Gastrocnemius medialis (tissue), 4 donors: ENCODE data around the gene STRADA. TPM values are rescaled to one million over a fixed set of nuclear protein-coding genes. Genes with fewer than 3 reads are reported as not detected.

Source experiments
- ATAC-seq, 2 donors: fragments of 150-250 bp; one replicate each; pipeline ENCODE4 v1.9.1; 2016
- DNase-seq, 2 donors: peaks; one replicate each; pipeline ENCODE4 v3.0.0-alpha.2; 2019
- H3K27ac ChIP-seq, 4 donors: fragments of 200-600 bp; sonication (generic); 1 replicate in 1 of 4; 2 replicates in 3 of 4; pipeline ENCODE4 v1.5.1; 2016 to 2018; ENCODE audit warnings: mild to moderate bottlenecking in 2 of 4, moderate library complexity in 1 of 4
- H3K27me3 ChIP-seq, 3 donors: fragments of 200-600 bp; sonication (generic) in 2 of 3; 1 replicate in 1 of 3; 2 replicates in 2 of 3; pipeline versions ENCODE4 v1.5.1 to v1.6.0; 2016 to 2019; ENCODE audit warnings: mild to moderate bottlenecking in 1 of 3, moderate library complexity in 1 of 3
- H3K36me3 ChIP-seq, 2 donors: fragments of 200-600 bp; sonication (generic) in 1 of 2; one replicate each; pipeline ENCODE4 v1.5.1; 2017 to 2018
- H3K4me1 ChIP-seq, 2 donors: fragments of 200-600 bp; sonication (generic) in 1 of 2; one replicate each; pipeline ENCODE4 v1.5.1; 2016 to 2017; ENCODE audit warnings: mild to moderate bottlenecking in 2 of 2
- H3K4me3 ChIP-seq, 4 donors: fragments of 200-600 bp; sonication (generic) in 3 of 4; 1 replicate in 1 of 4; 2 replicates in 3 of 4; pipeline ENCODE4 v1.5.1; 2016 to 2019; ENCODE audit warnings: mild to moderate bottlenecking in 2 of 4
- H3K9me3 ChIP-seq, 3 donors: fragments of 200-600 bp; sonication (generic) in 2 of 3; 1 replicate in 1 of 3; 2 replicates in 2 of 3; pipeline ENCODE4 v1.5.1; 2016 to 2019
- POLR2A ChIP-seq, 2 donors: fragments of 450-650 bp; IDR thresholded peaks; one replicate each; pipeline ENCODE4 v1.6.1; 2017; ENCODE audit warnings: antibody characterized with exemption in 2 of 2, mild to moderate bottlenecking in 2 of 2, moderate library complexity in 2 of 2
- in situ Hi-C, 4 donors: fragments of 200-750 bp; cut with MboI; loops; one replicate each; pipeline versions ENCODE4 v1.15.0 to v1.8.0; 2017; ENCODE audit warnings: low sequenced_read_pairs in 4 of 4
- intact Hi-C: fragments of 100-400 bp; cut with DNase I; formaldehyde crosslinking; loops from one replicate; pipeline ENCODE4 v1.15.1; 2023; ENCODE audit warnings: low total_unique reads
- total RNA-seq, 4 donors: library from RNA; depleted of rRNA; stranded (reverse); fragments of >200 nt; gene quantifications; one replicate each; pipeline versions ENCODE4 v1.1.0 to v1.2.3, GENCODE V29; 2016
- TF ChIP-seq, protein P1 (sequence below), 5 experiments: fragments of 450-650 bp in 3 of 5; fragments of 200-600 bp in 2 of 5; sonication (generic) in 2 of 5; IDR thresholded peaks in 4 of 5; conservative IDR thresholded peaks in 1 of 5; 1 replicate in 4 of 5; 2 replicates in 1 of 5; pipeline ENCODE4 v1.5.1; 2016 to 2019; ENCODE audit warnings: antibody characterized with exemption in 5 of 5, mild to moderate bottlenecking in 3 of 5, moderate library complexity in 3 of 5

The STRADA gene, protein sequence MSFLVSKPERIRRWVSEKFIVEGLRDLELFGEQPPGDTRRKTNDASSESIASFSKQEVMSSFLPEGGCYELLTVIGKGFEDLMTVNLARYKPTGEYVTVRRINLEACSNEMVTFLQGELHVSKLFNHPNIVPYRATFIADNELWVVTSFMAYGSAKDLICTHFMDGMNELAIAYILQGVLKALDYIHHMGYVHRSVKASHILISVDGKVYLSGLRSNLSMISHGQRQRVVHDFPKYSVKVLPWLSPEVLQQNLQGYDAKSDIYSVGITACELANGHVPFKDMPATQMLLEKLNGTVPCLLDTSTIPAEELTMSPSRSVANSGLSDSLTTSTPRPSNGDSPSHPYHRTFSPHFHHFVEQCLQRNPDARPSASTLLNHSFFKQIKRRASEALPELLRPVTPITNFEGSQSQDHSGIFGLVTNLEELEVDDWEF
- 10 to 100 TPM in 1 of 4 donors, 1 to 10 TPM in 3; 7.5 to 15.0 (median 8.6) TPM for total RNA-seq

DNA sequence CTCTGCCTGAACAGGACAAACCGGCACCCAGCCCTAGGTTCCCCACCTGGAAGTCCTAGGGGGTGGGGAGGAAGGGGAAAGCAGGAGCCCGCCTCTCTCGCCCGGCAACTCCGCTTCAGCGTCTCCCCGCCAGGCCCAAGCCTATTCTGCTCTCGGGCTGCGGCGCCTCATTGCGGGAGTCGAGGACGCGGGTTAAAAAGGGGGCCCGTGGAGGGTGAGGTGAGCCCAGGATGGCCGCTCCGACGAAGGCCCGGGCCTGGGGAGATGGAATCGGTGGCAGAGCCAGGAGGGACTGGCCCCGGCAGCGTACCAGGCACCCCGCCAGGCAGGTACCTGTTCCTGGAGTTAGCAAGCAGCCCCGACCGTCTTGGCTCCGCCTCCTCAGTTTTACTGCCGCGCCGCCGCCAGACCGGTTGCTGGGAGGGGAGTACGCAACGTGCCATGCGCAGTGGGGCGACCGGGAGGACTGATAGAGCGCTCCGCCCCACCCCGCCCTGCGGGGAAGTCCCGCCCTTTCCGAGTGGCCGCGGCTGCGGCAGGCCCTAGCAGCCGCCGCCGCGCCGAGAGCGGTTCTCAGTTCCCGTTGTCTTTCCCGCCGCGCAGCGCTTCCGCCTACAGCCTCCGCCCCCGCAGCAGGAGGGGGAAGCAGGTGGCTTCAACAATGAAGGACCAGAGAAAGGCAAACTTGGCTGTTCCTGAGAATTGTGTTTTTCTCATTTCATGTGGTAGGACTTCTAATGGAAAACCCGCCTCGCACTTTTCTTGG lies at the start of gene STRADA:
Gene STRADA (minus strand): TSS at position 392 of the 766 bp plus-strand sequence. CDS start 13,430 bp downstream, outside the sequence.
- peak; percentile 58 to 72 for TF ChIP-seq POLR2A (IDR thresholded peaks at IDR 0.05)
- TF ChIP-seq, protein P1, sequence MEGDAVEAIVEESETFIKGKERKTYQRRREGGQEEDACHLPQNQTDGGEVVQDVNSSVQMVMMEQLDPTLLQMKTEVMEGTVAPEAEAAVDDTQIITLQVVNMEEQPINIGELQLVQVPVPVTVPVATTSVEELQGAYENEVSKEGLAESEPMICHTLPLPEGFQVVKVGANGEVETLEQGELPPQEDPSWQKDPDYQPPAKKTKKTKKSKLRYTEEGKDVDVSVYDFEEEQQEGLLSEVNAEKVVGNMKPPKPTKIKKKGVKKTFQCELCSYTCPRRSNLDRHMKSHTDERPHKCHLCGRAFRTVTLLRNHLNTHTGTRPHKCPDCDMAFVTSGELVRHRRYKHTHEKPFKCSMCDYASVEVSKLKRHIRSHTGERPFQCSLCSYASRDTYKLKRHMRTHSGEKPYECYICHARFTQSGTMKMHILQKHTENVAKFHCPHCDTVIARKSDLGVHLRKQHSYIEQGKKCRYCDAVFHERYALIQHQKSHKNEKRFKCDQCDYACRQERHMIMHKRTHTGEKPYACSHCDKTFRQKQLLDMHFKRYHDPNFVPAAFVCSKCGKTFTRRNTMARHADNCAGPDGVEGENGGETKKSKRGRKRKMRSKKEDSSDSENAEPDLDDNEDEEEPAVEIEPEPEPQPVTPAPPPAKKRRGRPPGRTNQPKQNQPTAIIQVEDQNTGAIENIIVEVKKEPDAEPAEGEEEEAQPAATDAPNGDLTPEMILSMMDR (IDR thresholded peaks at IDR 0.05 in 4 of 5, conservative IDR thresholded peaks at IDR 0.05 in 1 of 5): no peak
- in situ Hi-C loops (no loop called here), intact Hi-C loops (loop anchor here (1.0 to 10.0 kb wide), 4 partner anchors 32 to 191 kb away; partner anchors contain the start of genes CCDC47, DCAF7, MAP3K3 and SMARCD2)
- DNase-seq (peak; percentile 98 to 99), ATAC-seq (peak; percentile 94 to 98)
- Histone ChIP-seq H3K4me1 (peaks cover 14% of the 10 kb centered on the region in 2 donors), H3K4me3 (peak within 1 kb of the TSS; percentile 77 to 85 (median 82)), H3K36me3 (peaks cover 3 to 22% of the 10 kb centered on the region in 2 donors), H3K27ac (peak within 1 kb of the TSS; percentile 86 to 92 (median 90)), H3K9me3 (no peaks in the 10 kb centered on the region), H3K27me3 (no peaks in the 10 kb centered on the region)

DNA sequence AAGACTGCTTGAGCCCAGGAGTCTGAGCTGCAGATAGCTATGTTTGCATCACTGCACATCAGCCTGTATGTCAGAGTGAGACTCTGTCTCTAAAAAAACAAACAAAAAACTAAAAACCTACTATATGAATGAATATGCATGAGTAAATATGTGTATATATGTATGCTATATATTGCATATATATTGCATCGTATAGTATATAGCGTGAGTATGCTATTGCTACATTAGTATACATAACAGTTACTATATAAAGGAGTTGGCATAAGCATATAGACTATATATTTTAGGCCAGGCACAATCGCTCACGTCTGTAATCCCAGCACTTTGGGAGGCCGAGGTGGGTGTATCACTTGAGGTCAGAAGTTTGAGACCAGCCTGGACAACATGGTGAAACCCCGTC lies 48.5 kb upstream of the STRADA start:
- Histone ChIP-seq H3K27me3 (no peaks in the 10 kb centered on the region), H3K9me3 (no peaks in the 10 kb centered on the region), H3K4me3 (no peak overlapping the region), H3K27ac (no peak overlapping the region), H3K36me3 (peaks cover 0 to 81% of the 10 kb centered on the region in 2 donors), H3K4me1 (peaks cover 9 to 13% of the 10 kb centered on the region in 2 donors)
- ATAC-seq: no peak
- in situ Hi-C loops (no loop called here), intact Hi-C loops (no loop called here)
- no peak for TF ChIP-seq POLR2A (IDR thresholded peaks at IDR 0.05)
- TF ChIP-seq, protein P1 (IDR thresholded peaks at IDR 0.05 in 4 of 5, conservative IDR thresholded peaks at IDR 0.05 in 1 of 5): no peak
- DNase-seq: no peak

DNA sequence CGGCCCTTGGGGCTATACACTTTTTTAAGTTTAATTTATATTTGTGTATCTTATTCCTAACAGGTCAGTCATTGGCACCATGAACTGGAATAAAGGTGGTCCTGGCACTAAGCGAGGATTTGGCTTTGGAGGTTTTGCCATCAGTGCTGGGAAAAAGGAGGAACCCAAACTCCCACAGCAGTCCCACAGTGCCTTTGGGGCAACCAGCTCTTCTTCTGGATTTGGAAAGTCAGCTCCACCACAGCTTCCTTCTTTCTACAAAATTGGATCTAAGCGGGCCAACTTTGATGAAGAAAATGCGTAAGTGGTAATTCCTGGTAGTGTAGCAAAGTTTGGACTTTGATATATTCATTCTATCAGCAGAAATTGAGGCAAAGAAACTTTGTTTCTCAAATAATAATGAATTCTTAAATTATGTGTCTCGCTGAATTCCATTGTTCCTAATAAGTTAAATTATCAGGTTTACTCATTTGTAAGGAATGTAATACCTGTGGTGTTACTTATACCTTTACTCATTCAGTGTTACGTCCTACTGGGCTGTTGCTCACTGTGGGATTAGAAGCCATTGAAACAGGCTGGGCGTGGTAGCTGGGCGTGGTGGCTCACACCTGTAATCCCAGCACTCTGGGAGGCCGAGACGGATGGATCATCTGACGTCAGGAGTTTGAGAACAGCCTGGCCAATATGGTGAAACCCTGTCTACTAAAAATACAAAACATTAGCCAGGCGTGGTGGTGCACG lies 45.5 kb upstream of the STRADA start:
- Histone ChIP-seq H3K36me3 (peaks cover 0 to 57% of the 10 kb centered on the region in 2 donors), H3K4me3 (no peak overlapping the region), H3K27me3 (no peaks in the 10 kb centered on the region), H3K27ac (peak overlapping the region in 1 of 4 donors; percentile 68), H3K9me3 (no peaks in the 10 kb centered on the region), H3K4me1 (peaks cover 11 to 15% of the 10 kb centered on the region in 2 donors)
- ATAC-seq: no peak
- in situ Hi-C loops: loop anchor here in 1 of 4 donors (5.0 kb wide), 1 partner anchor 50 kb away; no protein-coding TSS in a partner anchor
- intact Hi-C loops: no loop called here
- TF ChIP-seq, protein P1 (IDR thresholded peaks at IDR 0.05 in 4 of 5, conservative IDR thresholded peaks at IDR 0.05 in 1 of 5): no peak
- TF ChIP-seq POLR2A (IDR thresholded peaks at IDR 0.05): no peak
- no peak for DNase-seq

DNA sequence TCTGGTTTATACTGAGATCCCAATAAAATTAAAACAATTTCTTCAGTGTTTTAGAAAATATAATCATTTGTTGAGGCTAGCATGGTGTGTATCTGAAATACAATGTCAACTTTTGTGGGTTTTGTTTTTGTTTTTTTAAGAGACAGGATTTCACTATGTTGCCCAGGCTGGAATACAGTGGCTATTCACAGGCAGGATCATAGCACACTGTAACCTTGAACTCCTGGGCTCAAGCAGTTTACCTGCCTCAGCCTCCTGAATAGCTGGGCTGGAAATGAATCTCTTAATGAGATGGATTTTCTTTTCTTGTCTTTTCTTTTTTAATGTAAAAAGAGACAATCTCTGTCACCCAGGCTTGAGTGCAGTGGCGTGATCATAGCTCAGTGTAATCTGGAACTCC lies 44.5 kb upstream of the STRADA start:
- no peaks in the 10 kb centered on the region for H3K9me3 ChIP-seq

More for the DNA sequence above, 44.5 kb upstream of the STRADA start:
- Histone ChIP-seq H3K27ac (peak overlapping the region; percentile 57 to 71 (median 63)), H3K4me3 (no peak overlapping the region), H3K27me3 (no peaks in the 10 kb centered on the region), H3K36me3 (peaks cover 0 to 46% of the 10 kb centered on the region in 2 donors), H3K4me1 (peaks cover 15% of the 10 kb centered on the region in 2 donors)
- ATAC-seq (no peak), DNase-seq (no peak)
- in situ Hi-C loops (loop anchor here in 1 of 4 donors (5.0 kb wide), 1 partner anchor 49 kb away; no protein-coding TSS in a partner anchor), intact Hi-C loops (no loop called here)
- TF ChIP-seq, protein P1 (IDR thresholded peaks at IDR 0.05 in 4 of 5, conservative IDR thresholded peaks at IDR 0.05 in 1 of 5): no peak
- TF ChIP-seq POLR2A (IDR thresholded peaks at IDR 0.05): no peak
